Endothelial cell of umbilical vein (primary cell): ENCODE measurements around the gene USH1G. TPM values are rescaled to one million over a fixed set of nuclear protein-coding genes. Genes with fewer than 3 reads are reported as not detected.

Experiments
- BruUV-seq: library from RNA; stranded (reverse); fragments of 400-500 nt; replicated peaks from 2 replicates; lab custom pipeline; 2021; lab: Mats Ljungman, UMichigan
- CTCF ChIA-PET: fragments of 300-600, 350-600 bp; sonication (Branson Sonifier 250); formaldehyde crosslinking; loops from one replicate; lab custom pipeline; 2021; ENCODE audit warnings: antibody characterized with exemption, inconsistent platforms; lab: Charles Lee
- POLR2A ChIA-PET: fragments of 300-600, 350-600 bp; sonication (Branson Sonifier 250); formaldehyde crosslinking; loops from one replicate; lab custom pipeline; 2021; ENCODE audit warnings: antibody characterized with exemption, inconsistent platforms; lab: Charles Lee
- DNase-seq: peaks from one replicate; pipeline ENCODE4 v3.0.0-alpha.2; 2011; ENCODE audit warnings: low read depth, low spot score
- FAIRE-seq: peaks from 2 replicates; lab custom pipeline; 2011; peaks lifted over from hg19 to GRCh38; lab: Jason Lieb, UNC
- H2AFZ ChIP-seq: 2 replicates; pipeline ENCODE4 v1.6.0; 2012; ENCODE audit warnings: low read depth, low read length, control low read depth, inconsistent platforms
- H3K27ac ChIP-seq: 2 replicates; pipeline ENCODE4 v1.5.1; 2011; ENCODE audit warnings: low read depth, mild to moderate bottlenecking, control low read depth, low read length, moderate library complexity; ENCODE audit not compliant: insufficient read depth
- H3K27me3 ChIP-seq, 2 experiments: 2 replicates each; pipeline versions ENCODE4 v1.6.0 to v1.6.1; 2011; ENCODE audit warnings: low read length in 2 of 2, mixed read lengths in 1 of 2; ENCODE audit not compliant: control insufficient read depth in 2 of 2, insufficient read depth in 2 of 2
- H3K36me3 ChIP-seq, 2 experiments: 2 replicates in 1 of 2; 3 replicates in 1 of 2; pipeline ENCODE4 v1.5.1; 2011; ENCODE audit warnings: low read length in 2 of 2, mild to moderate bottlenecking in 1 of 2, moderate library complexity in 1 of 2; ENCODE audit not compliant: control insufficient read depth in 2 of 2, insufficient read depth in 2 of 2; ENCODE audit errors: extremely low read depth in 1 of 2
- H3K4me1 ChIP-seq: 3 replicates; pipeline ENCODE4 v1.5.1; 2011; ENCODE audit warnings: mild to moderate bottlenecking, low read length; ENCODE audit not compliant: control insufficient read depth, insufficient read depth; ENCODE audit errors: extremely low read depth
- H3K4me2 ChIP-seq: 2 replicates; pipeline ENCODE4 v1.6.1; 2011; ENCODE audit warnings: low read length, control low read depth, mixed read lengths; ENCODE audit not compliant: insufficient read depth
- H3K4me3 ChIP-seq, 3 experiments: fragments of 200-600 bp in 1 of 3; sonication (generic), shearing (Covaris generic) in 1 of 3; replicated peaks in 1 of 3; 2 replicates each; pipeline ENCODE4 v1.5.1; 2011 to 2016; ENCODE audit warnings: control low read depth in 3 of 3, low read length in 3 of 3, mild to moderate bottlenecking in 2 of 3, inconsistent platforms in 1 of 3, low read depth in 1 of 3, moderate library complexity in 1 of 3; ENCODE audit not compliant: insufficient read depth in 1 of 3
- H3K79me2 ChIP-seq: 2 replicates; pipeline ENCODE4 v1.6.0; 2012; ENCODE audit warnings: low read length, inconsistent platforms; ENCODE audit not compliant: control insufficient read depth, insufficient read depth
- H3K9ac ChIP-seq: replicated peaks from 2 replicates; pipeline ENCODE3; 2011; ENCODE audit warnings: low read length, control low read depth; ENCODE audit not compliant: insufficient read depth; ENCODE audit errors: extremely low read depth
- H3K9me1 ChIP-seq: replicated peaks from 3 replicates; pipeline ENCODE4 v1.6.0; 2011; ENCODE audit warnings: mild to moderate bottlenecking, low read length; ENCODE audit not compliant: control insufficient read depth, insufficient read depth; ENCODE audit errors: extremely low read depth
- H3K9me3 ChIP-seq: replicated peaks from 2 replicates; pipeline ENCODE4 v1.5.1; 2012; ENCODE audit warnings: low read length, inconsistent platforms; ENCODE audit not compliant: control insufficient read depth, insufficient read depth
- H4K20me1 ChIP-seq: replicated peaks from 2 replicates; pipeline ENCODE3; 2011; ENCODE audit warnings: mild to moderate bottlenecking, low read length; ENCODE audit not compliant: control insufficient read depth, insufficient read depth; ENCODE audit errors: extremely low read depth
- EZH2 ChIP-seq: IDR thresholded peaks from 2 replicates; pipeline ENCODE4 v1.6.1; 2012; ENCODE audit warnings: borderline replicate concordance, low read depth, mild to moderate bottlenecking, moderate library complexity, low read length, inconsistent platforms; ENCODE audit not compliant: severe bottlenecking
- FOS ChIP-seq: IDR thresholded peaks from 2 replicates; pipeline ENCODE4 v1.6.1; 2011; ENCODE audit warnings: mild to moderate bottlenecking, low read length, moderate library complexity, borderline replicate concordance; ENCODE audit not compliant: insufficient read depth
- GATA2 ChIP-seq: IDR thresholded peaks from 2 replicates; pipeline ENCODE4 v1.7.0; 2011; ENCODE audit warnings: low read depth, mild to moderate bottlenecking, moderate library complexity, mixed read lengths, low read length; ENCODE audit not compliant: insufficient read length, insufficient read depth
- JUN ChIP-seq: IDR thresholded peaks from 2 replicates; pipeline ENCODE4 v1.6.1; 2011; ENCODE audit warnings: borderline replicate concordance, low read depth; ENCODE audit not compliant: insufficient read length, insufficient read depth
- MAX ChIP-seq: IDR thresholded peaks from 2 replicates; pipeline ENCODE4 v1.6.1; 2011; ENCODE audit not compliant: insufficient read depth, insufficient read length
- MYC ChIP-seq: IDR thresholded peaks from one replicate; pipeline ENCODE4 v1.6.1; 2011; ENCODE audit warnings: mild to moderate bottlenecking, low read depth, low read length
- POLR2A ChIP-seq: IDR thresholded peaks from 2 replicates; pipeline ENCODE4 v1.6.1; 2012; ENCODE audit warnings: low read depth, mild to moderate bottlenecking, control low read depth, low read length
- POLR2AphosphoS5 ChIP-seq: IDR thresholded peaks from 2 replicates; pipeline ENCODE4 v1.6.1; 2012; ENCODE audit warnings: low read depth, mild to moderate bottlenecking, control low read depth, low read length, moderate library complexity; ENCODE audit not compliant: insufficient read depth
- dilution Hi-C: fragments of 300-500 bp; cut with MboI; formaldehyde crosslinking; loops from one replicate; pipeline ENCODE4 v1.15.0; 2019; ENCODE audit warnings: low sequenced_read_pairs; ENCODE audit not compliant: extremely low pct_ligation_motif_present
- intact Hi-C: fragments of 100-400 bp; cut with micrococcal nuclease; formaldehyde crosslinking; loops from one replicate; pipeline ENCODE4 v1.10.0; 2022
- polyA plus RNA-seq, 4 experiments: library from polyadenylated mRNA; depleted of rRNA in 3 of 4; stranded (reverse) in 3 of 4; unstranded in 1 of 4; fragments of >200 nt; gene quantifications; 2 replicates each; pipeline versions ENCODE4 v1.2.1 to v1.2.3, GENCODE V29; 2011 to 2012; ENCODE audit warnings: missing spikeins in 1 of 4
- total RNA-seq: library from RNA; stranded (reverse); gene quantifications from 2 replicates; pipeline ENCODE4 v1.2.3, GENCODE V29; 2021
- TF ChIP-seq, protein P1 (sequence below), 2 donors: IDR thresholded peaks; 1 replicate in 1 of 2; 2 replicates in 1 of 2; pipeline ENCODE4 v1.5.1; 2011; ENCODE audit warnings: low read length in 2 of 2, mild to moderate bottlenecking in 2 of 2, moderate library complexity in 2 of 2, control low read depth in 1 of 2, inconsistent platforms in 1 of 2, low read depth in 1 of 2; ENCODE audit not compliant: insufficient read depth in 1 of 2; ENCODE audit errors: extremely low read depth in 1 of 2

Gene USH1G
- total and polyA plus RNA-seq, 2 donors (not counting 3 experiments of a cell fraction or from before 2014, with no cell fraction given), result not detected

DNA sequence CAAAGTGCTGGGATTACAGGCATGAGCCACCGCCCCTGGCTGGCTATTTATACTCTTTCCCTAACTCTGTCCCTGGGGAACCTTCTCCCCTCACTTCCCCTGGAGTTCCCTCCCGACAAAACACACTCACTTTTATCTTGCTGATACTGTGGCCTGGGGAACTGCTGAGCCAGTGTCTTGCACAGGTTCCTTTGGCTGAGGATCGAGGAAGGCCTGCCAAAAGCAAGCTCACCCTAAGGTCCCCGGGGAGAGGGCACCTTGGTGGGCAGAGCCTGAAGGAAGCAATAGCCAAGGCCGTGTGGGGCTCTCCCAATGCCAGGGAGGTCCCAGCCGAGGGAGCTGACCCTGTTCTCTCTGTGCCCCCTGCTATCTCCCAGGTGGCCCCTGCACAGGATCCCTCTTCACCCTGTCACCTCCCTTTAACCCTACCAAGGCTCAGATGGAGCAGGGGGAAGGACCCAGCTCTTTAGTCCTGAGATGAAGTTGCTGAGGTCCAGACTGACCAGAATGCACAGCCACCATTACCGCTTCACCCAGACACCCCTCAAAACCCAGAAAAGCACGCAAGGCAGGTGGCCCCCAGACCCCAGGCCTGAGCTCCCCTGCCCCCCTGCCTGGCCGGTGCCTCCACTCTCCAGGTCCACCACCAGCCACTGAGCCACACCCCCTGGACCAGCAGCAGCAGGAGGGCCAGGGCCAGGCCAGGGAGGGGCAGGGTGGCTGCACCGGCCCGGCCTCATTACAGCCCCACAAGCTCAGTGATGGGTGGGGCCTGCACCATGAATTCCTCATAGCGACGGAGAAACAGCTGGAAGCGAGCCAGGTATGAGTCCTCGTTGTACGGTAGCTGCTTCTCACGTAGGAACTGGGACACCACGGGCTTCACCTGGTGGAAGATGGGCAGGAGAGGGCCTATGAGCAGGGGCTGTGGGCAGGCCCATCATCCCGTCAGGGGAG is 45.2 kb downstream of the USH1G start:
- dilution Hi-C loops (no loop called here), intact Hi-C loops (no loop called here)
- H3K27me3 ChIP-seq, result no peaks in the 10 kb centered on the region
- no peak overlapping the region for H3K4me3 ChIP-seq
- no peak overlapping the region for H2AFZ ChIP-seq
- no peak for DNase-seq
- no peak for FAIRE-seq
- no peaks in the 10 kb centered on the region for H4K20me1 ChIP-seq
- H3K79me2 ChIP-seq, result no peaks in the 10 kb centered on the region
- no peak overlapping the region for H3K27ac ChIP-seq
- POLR2A ChIA-PET, result no interaction called here
- TF ChIP-seq, protein P1, sequence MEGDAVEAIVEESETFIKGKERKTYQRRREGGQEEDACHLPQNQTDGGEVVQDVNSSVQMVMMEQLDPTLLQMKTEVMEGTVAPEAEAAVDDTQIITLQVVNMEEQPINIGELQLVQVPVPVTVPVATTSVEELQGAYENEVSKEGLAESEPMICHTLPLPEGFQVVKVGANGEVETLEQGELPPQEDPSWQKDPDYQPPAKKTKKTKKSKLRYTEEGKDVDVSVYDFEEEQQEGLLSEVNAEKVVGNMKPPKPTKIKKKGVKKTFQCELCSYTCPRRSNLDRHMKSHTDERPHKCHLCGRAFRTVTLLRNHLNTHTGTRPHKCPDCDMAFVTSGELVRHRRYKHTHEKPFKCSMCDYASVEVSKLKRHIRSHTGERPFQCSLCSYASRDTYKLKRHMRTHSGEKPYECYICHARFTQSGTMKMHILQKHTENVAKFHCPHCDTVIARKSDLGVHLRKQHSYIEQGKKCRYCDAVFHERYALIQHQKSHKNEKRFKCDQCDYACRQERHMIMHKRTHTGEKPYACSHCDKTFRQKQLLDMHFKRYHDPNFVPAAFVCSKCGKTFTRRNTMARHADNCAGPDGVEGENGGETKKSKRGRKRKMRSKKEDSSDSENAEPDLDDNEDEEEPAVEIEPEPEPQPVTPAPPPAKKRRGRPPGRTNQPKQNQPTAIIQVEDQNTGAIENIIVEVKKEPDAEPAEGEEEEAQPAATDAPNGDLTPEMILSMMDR (IDR thresholded peaks at IDR 0.05; ENCODE audit: extremely low read depth in 1 of 2, insufficient read depth in 1 of 2, low read depth in 1 of 2, low read length in 2 of 2), result no peak
- TF ChIP-seq POLR2A, result no peak
- no peak for TF ChIP-seq POLR2AphosphoS5
- TF ChIP-seq GATA2, result no peak
- TF ChIP-seq EZH2, result no peak
- no peak for TF ChIP-seq MYC
- TF ChIP-seq JUN, result no peak
- TF ChIP-seq MAX, result no peak
- no peak for TF ChIP-seq FOS
- H3K4me1 ChIP-seq, result peaks cover 6% of the 10 kb centered on the region
- no peaks in the 10 kb centered on the region for H3K9me3 ChIP-seq
- H3K4me2 ChIP-seq, result no peak overlapping the region
- H3K9ac ChIP-seq, result no peak overlapping the region
- H3K9me1 ChIP-seq, result no peaks in the 10 kb centered on the region
- no peaks in the 10 kb centered on the region for H3K36me3 ChIP-seq
- no TSS peak for BruUV-seq
- CTCF ChIA-PET, result interaction anchor here (1.0 kb wide), 1 partner anchor 10 kb away, joined by 3 read pairs; no protein-coding TSS in a partner anchor
